ENCODE data around the gene GPR75. TPM values are rescaled to one million over a fixed set of nuclear protein-coding genes. Genes with fewer than 3 reads are reported as not detected.
"Not testable (repeated sequence)": the region's sequence is repeated elsewhere in the genome, so short reads cannot be mapped to it uniquely, and the experiment has no call there.

Gene GPR75
- total and polyA plus RNA-seq, 2 experiments from 2014 or later = 0.34 to 4.1 TPM

- H3K27ac ChIP-seq (ENCODE audit: low read depth) = peak overlapping the region; percentile 39; the same call in 1 of the 2 replicates
- H4K20me1 ChIP-seq (replicated peaks; ENCODE audit: insufficient read depth); H3K27me3 Mint-ChIP-seq (ENCODE audit: insufficient read depth, low read depth, poor library complexity); H3F3A ChIP-seq (replicated peaks; ENCODE audit: low read depth); H3K9me2 ChIP-seq (ENCODE audit: insufficient read depth); H3K36me3 ChIP-seq (ENCODE audit: insufficient read depth); H3K4me1 Mint-ChIP-seq; ATAC-seq; H3K4me2 ChIP-seq; H3K4me1 ChIP-seq (ENCODE audit: insufficient read depth); H3K9me3 Mint-ChIP-seq; H3K4me3 ChIP-seq; H3K4me3 Mint-ChIP-seq; H3K27me3 ChIP-seq (ENCODE audit: insufficient read depth); H2AFZ ChIP-seq; DNase-seq (ENCODE audit: low spot score); H3K79me2 ChIP-seq (replicated peaks; ENCODE audit: insufficient read depth): not testable (repeated sequence)
- peak overlapping the region; percentile 23; the same call in 1 of the 2 replicates for H3K27ac Mint-ChIP-seq
- peaks cover 11% of the 10 kb centered on the region; the same call in 1 of the 3 replicates for H3K36me3 Mint-ChIP-seq (ENCODE audit: low read depth)
These were observed 8.6 kb downstream of the GPR75 start for GRCh38 chr2:53851052-53851757.

GRCh38 chr2:53848062-53848461 is 11.7 kb downstream of the GPR75 start:
- Histone ChIP-seq H2AFZ (no peak overlapping the region), H3K4me2 (no peak overlapping the region), H3F3A (replicated peaks; ENCODE audit: low read depth) (no peaks in the 10 kb centered on the region), H3K79me2 (replicated peaks; ENCODE audit: insufficient read depth) (no peaks in the 10 kb centered on the region), H3K36me3 (ENCODE audit: insufficient read depth) (no peaks in the 10 kb centered on the region), H3K9me2 (ENCODE audit: insufficient read depth) (no peaks in the 10 kb centered on the region), H3K27me3 (ENCODE audit: insufficient read depth) (no peaks in the 10 kb centered on the region), H3K27ac (ENCODE audit: low read depth) (no peak overlapping the region), H3K4me3 (no peak overlapping the region), H4K20me1 (replicated peaks; ENCODE audit: insufficient read depth) (no peaks in the 10 kb centered on the region), H3K4me1 (ENCODE audit: insufficient read depth) (no peaks in the 10 kb centered on the region)
- no peaks in the 10 kb centered on the region for H3K27me3 Mint-ChIP-seq (ENCODE audit: insufficient read depth, low read depth, poor library complexity)
- TF ChIP-seq REST (IDR thresholded peaks at IDR 0.05; ENCODE audit: unreplicated experiment) = no peak
- no peak for TF ChIP-seq STAT1 (IDR thresholded peaks at IDR 0.05; ENCODE audit: unreplicated experiment)
- TF ChIP-seq EZH2phosphoT487 (IDR thresholded peaks at IDR 0.05; ENCODE audit: unreplicated experiment) = no peak
- no peak for TF ChIP-seq POLR2AphosphoS5 (IDR thresholded peaks at IDR 0.05; ENCODE audit: low read depth)
- no peak for TF ChIP-seq ETS1 (IDR thresholded peaks at IDR 0.05)
- ATAC-seq (no peak), DNase-seq (ENCODE audit: low spot score) (no peak)
- no peak overlapping the region for H3K27ac Mint-ChIP-seq
- no peak overlapping the region for H3K4me3 Mint-ChIP-seq
- H3K4me1 Mint-ChIP-seq = peaks cover 2% of the 10 kb centered on the region; the same call in 2 of the 3 replicates
- H3K36me3 Mint-ChIP-seq (ENCODE audit: low read depth) = 0 out of 3 replicates have a peak, but pooled peaks cover 2% of the 10 kb centered on the region
- no peaks in the 10 kb centered on the region for H3K9me3 Mint-ChIP-seq

Data from GM23338 (cell line).